GM12878 (cell line): ENCODE measurements around the gene CCR8. TPM values are rescaled to one million over a fixed set of nuclear protein-coding genes. Genes with fewer than 3 reads are reported as not detected.

ENCODE experiments used
- ATAC-seq: fragments of 200-7000 bp; cut with Tn5 transposase; 3 replicates; pipeline ENCODE4 v1.9.1; 2020; ENCODE audit warnings: mild to moderate bottlenecking, moderate library complexity
- BruUV-seq: library from RNA; stranded (reverse); fragments of 400-500 nt; replicated peaks from 2 replicates; lab custom pipeline; 2021; lab: Mats Ljungman, UMichigan
- CTCF ChIA-PET: fragments of 300-600 bp; sonication (Branson Sonifier 250); formaldehyde crosslinking; extraction: SDS; loops from one replicate; lab custom pipeline; 2021; ENCODE audit warnings: inconsistent platforms; lab: Yijun Ruan, JAX
- POLR2A ChIA-PET: fragments of 350-600 bp; formaldehyde crosslinking; extraction: SDS; loops from one replicate; lab custom pipeline; 2021; ENCODE audit warnings: inconsistent platforms; lab: Charles Lee
- RAD21 ChIA-PET: fragments of 300-600 bp; sonication (Branson Sonifier 250); formaldehyde crosslinking; loops from one replicate; lab custom pipeline; 2023; ENCODE audit warnings: antibody characterized with exemption; ENCODE audit not compliant: unreplicated experiment; lab: Charles Lee
- SMC1A ChIA-PET: fragments of 300-600 bp; sonication (Branson Sonifier 250); formaldehyde crosslinking; loops from one replicate; lab custom pipeline; 2023; ENCODE audit not compliant: unreplicated experiment, uncharacterized antibody; lab: Charles Lee
- DNase-seq: peaks from one replicate; pipeline ENCODE4 v3.0.0-alpha.2; 2011; ENCODE audit warnings: low read depth, low spot score
- FAIRE-seq: peaks from 3 replicates; lab custom pipeline; 2011; peaks lifted over from hg19 to GRCh38; lab: Jason Lieb, UNC
- H2AFZ ChIP-seq: 2 replicates; pipeline ENCODE4 v1.6.0; 2011; ENCODE audit warnings: low read depth, low read length, control low read depth; ENCODE audit not compliant: control insufficient read depth
- H3K27ac ChIP-seq: 2 replicates; pipeline ENCODE4 v1.5.1; 2011; ENCODE audit warnings: control low read depth; ENCODE audit not compliant: control insufficient read depth, insufficient read depth
- H3K27me3 ChIP-seq, 2 experiments: replicated peaks in 1 of 2; 2 replicates each; pipeline versions ENCODE4 v1.6.0 to v1.6.1; 2011; ENCODE audit warnings: low read length in 1 of 2; ENCODE audit not compliant: control insufficient read depth in 2 of 2, insufficient read depth in 2 of 2
- H3K36me3 ChIP-seq, 2 experiments: 2 replicates each; pipeline ENCODE4 v1.5.1; 2011; ENCODE audit warnings: low read length in 1 of 2; ENCODE audit not compliant: control insufficient read depth in 2 of 2, insufficient read depth in 2 of 2
- H3K4me1 ChIP-seq: 2 replicates; pipeline ENCODE4 v1.6.1; 2011; ENCODE audit warnings: mild to moderate bottlenecking, low read length, moderate library complexity, mixed read lengths; ENCODE audit not compliant: control insufficient read depth, insufficient read depth
- H3K4me2 ChIP-seq: 2 replicates; pipeline ENCODE4 v1.6.0; 2011; ENCODE audit warnings: control low read depth; ENCODE audit not compliant: control insufficient read depth, insufficient read depth
- H3K4me3 ChIP-seq: fragments of 200-600 bp; sonication (generic); 2 replicates; pipeline ENCODE4 v1.5.1; 2016
- H3K79me2 ChIP-seq: 2 replicates; pipeline ENCODE4 v1.6.0; 2011; ENCODE audit warnings: low read length; ENCODE audit not compliant: control insufficient read depth, insufficient read depth
- H3K9ac ChIP-seq: 2 replicates; pipeline ENCODE4 v1.8.0; 2011; ENCODE audit warnings: low read length, control low read depth, mixed read lengths; ENCODE audit not compliant: control insufficient read depth, insufficient read depth
- H3K9me3 ChIP-seq: replicated peaks from 3 replicates; pipeline ENCODE4 v1.5.1; 2011; ENCODE audit warnings: mild to moderate bottlenecking, low read length; ENCODE audit not compliant: control insufficient read depth, insufficient read depth
- H4K20me1 ChIP-seq: 2 replicates; pipeline ENCODE4 v1.6.0; 2011; ENCODE audit not compliant: control insufficient read depth, insufficient read depth
- ATF7 ChIP-seq: fragments of 450-650 bp; IDR thresholded peaks from 2 replicates; pipeline ENCODE4 v1.6.1; 2016; ENCODE audit warnings: low read depth, mild to moderate bottlenecking
- EED ChIP-seq: sonication (generic); IDR thresholded peaks from 2 replicates; pipeline ENCODE4 v1.6.1; 2016; ENCODE audit warnings: antibody characterized with exemption, low read depth
- EGR1 ChIP-seq, 2 experiments: IDR thresholded peaks; 1 replicate in 1 of 2; 2 replicates in 1 of 2; pipeline ENCODE4 v1.6.1; 2011 to 2012; ENCODE audit warnings: low read depth in 2 of 2, low read length in 2 of 2, borderline replicate concordance in 1 of 2, mild to moderate bottlenecking in 1 of 2, moderate library complexity in 1 of 2
- FOXK2 ChIP-seq: fragments of 450-650 bp; IDR thresholded peaks from 2 replicates; pipeline ENCODE4 v1.6.1; 2017; ENCODE audit warnings: mild to moderate bottlenecking, moderate library complexity
- KDM1A ChIP-seq: fragments of 200-600 bp; sonication (generic); IDR thresholded peaks from 2 replicates; pipeline ENCODE4 v1.6.1; 2016; ENCODE audit warnings: borderline replicate concordance
- LARP7 ChIP-seq: fragments of 450-650 bp; IDR thresholded peaks from 2 replicates; pipeline ENCODE4 v1.6.1; 2017; ENCODE audit warnings: mild to moderate bottlenecking
- MTA3 ChIP-seq: IDR thresholded peaks from 2 replicates; pipeline ENCODE4 v1.6.1; 2012; ENCODE audit warnings: low read length, inconsistent platforms, borderline replicate concordance
- PAX8 ChIP-seq: fragments of 450-650 bp; IDR thresholded peaks from 2 replicates; pipeline ENCODE4 v1.6.1; 2017; ENCODE audit warnings: mild to moderate bottlenecking, moderate library complexity
- RAD51 ChIP-seq: fragments of 450-650 bp; IDR thresholded peaks from 2 replicates; pipeline ENCODE4 v1.6.1; 2016; ENCODE audit warnings: moderate library complexity, mild to moderate bottlenecking, inconsistent platforms
- SMARCA5 ChIP-seq: fragments of 450-650 bp; IDR thresholded peaks from 2 replicates; pipeline ENCODE4 v1.6.1; 2017; ENCODE audit warnings: mild to moderate bottlenecking
- ZNF217 ChIP-seq: fragments of 450-650 bp; IDR thresholded peaks from 2 replicates; pipeline ENCODE4 v1.6.1; 2017; ENCODE audit warnings: antibody characterized with exemption, mild to moderate bottlenecking
- ZSCAN29 ChIP-seq: fragments of 450-650 bp; IDR thresholded peaks from 2 replicates; pipeline ENCODE4 v1.6.1; 2017; ENCODE audit warnings: mild to moderate bottlenecking, moderate library complexity
- WGBS: methylation state at CpG from one replicate; pipeline ENCODE4 v1.1.6; 2016; ENCODE audit warnings: low lambda C conversion rate; ENCODE audit not compliant: insufficient replicate concordance, insufficient coverage; ENCODE audit errors: missing lambda C conversion rate; 5-methylcytosine and 5-hydroxymethylcytosine counted together
- in situ Hi-C: fragments of 300-500 bp; cut with MboI; formaldehyde crosslinking; loops from 9 replicates; pipeline ENCODE4 v1.14.3; 2018; ENCODE audit warnings: mixed read lengths
- intact Hi-C: fragments of 100-400 bp; cut with micrococcal nuclease; formaldehyde crosslinking; loops from one replicate; pipeline ENCODE4 v1.14.2; 2022; ENCODE audit not compliant: unreplicated experiment
- polyA plus RNA-seq, 11 experiments: library from polyadenylated mRNA; depleted of rRNA in 4 of 11; unstranded in 6 of 11; stranded (reverse) in 5 of 11; fragments of >200 nt; fragmentation: Nextera tagmentation in 4 of 11; fragmentation: Illumina TruSeq in 1 of 11; extraction: Ambion mirVana in 4 of 11; extraction: Trizol in 1 of 11; gene quantifications; 1 replicate in 1 of 11; 2 replicates in 10 of 11; pipeline versions ENCODE4 v1.2.1 to v1.2.3, GENCODE V29; 2011 to 2016; ENCODE audit warnings: inconsistent platforms in 2 of 11, missing spikeins in 2 of 11, low read depth in 1 of 11
- total RNA-seq, 4 experiments: library from RNA; depleted of rRNA in 3 of 4; stranded (reverse); fragments of >200 nt in 3 of 4; fragmentation: Illumina TruSeq in 1 of 4; extraction: Trizol in 1 of 4; gene quantifications; 2 replicates each; pipeline versions ENCODE4 v1.2.1 to v1.2.3, GENCODE V29; 2013 to 2021
- TF ChIP-seq, protein P1 (sequence below): fragments of 450-650 bp; IDR thresholded peaks from 2 replicates; pipeline ENCODE4 v1.6.1; 2016; ENCODE audit warnings: mild to moderate bottlenecking
- TF ChIP-seq, protein P2 (sequence below): IDR thresholded peaks from 2 replicates; pipeline ENCODE4 v1.6.1; 2012; ENCODE audit warnings: low read depth, low read length, improper control_type of control experiment
- TF ChIP-seq, protein P3 (sequence below): IDR thresholded peaks from 2 replicates; pipeline ENCODE4 v1.6.1; 2011; ENCODE audit warnings: low read depth, mild to moderate bottlenecking, low read length, moderate library complexity, borderline replicate concordance; ENCODE audit errors: extremely low read depth
- TF ChIP-seq, protein P4 (sequence below): fragments of 450-650 bp; IDR thresholded peaks from 2 replicates; pipeline ENCODE4 v1.6.1; 2017; ENCODE audit warnings: borderline replicate concordance

CCR8 gene
- total and polyA plus RNA-seq, 10 of the 15 experiments (the other 5 are each of a cell fraction or from before 2014, with no cell fraction given) = 5.2 to 28.8 (median 15.6) TPM

DNA sequence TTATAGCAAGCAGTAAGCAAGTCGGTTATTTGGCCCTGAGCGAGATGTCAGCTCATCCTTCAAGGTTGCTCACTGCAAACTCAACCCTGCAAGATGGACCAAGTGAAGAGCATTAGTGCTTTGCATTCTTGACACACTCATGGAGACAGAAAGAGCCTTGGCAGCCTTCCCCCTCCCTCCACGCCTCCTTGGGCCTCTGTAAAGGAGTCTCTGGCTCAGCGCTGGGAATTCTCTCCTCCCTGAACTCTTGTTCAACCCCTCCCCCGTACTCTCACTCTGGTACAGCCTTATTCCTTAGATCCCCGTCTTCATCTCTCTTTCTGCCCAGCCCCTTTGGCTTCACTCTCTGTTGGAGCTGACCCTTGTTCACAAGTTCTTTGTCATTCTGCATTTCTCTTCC lies 47.5 kb upstream of the CCR8 start (continued):
- TF ChIP-seq ZSCAN29 (no peak), RAD51 (no peak)

DNA sequence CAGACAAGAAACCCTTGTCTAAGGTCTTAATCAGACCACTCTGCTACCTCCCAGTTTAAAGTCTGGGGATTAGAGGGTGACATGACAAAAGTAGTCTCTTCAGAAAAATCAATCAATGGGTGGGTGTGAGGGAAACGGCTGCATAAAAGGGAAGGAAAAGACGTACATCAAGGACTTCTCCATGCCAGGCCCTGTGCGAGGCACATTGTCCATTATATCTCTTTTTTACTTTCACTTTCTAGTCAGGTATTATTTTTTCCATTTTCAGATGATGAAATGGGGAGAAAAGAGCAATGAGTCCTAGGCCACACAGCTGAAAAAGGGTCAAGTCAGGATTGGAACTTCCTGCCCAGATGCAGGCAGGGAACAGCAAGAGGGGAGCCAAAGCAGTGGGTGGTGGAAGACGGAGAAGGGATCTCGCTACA lies 45.0 kb upstream of the CCR8 start:
- Histone ChIP-seq H3K9ac (no peak overlapping the region), H3K27me3 (no peaks in the 10 kb centered on the region), H3K4me2 (no peak overlapping the region; the same call in 1 of the 2 replicates), H3K9me3 (no peaks in the 10 kb centered on the region), H3K4me3 (no peak overlapping the region), H3K79me2 (no peaks in the 10 kb centered on the region), H2AFZ (no peak overlapping the region), H3K27ac (no peak overlapping the region), H3K4me1 (peaks cover 14% of the 10 kb centered on the region), H3K36me3 (no peaks in the 10 kb centered on the region), H4K20me1 (no peaks in the 10 kb centered on the region)
- TF ChIP-seq, protein P1, sequence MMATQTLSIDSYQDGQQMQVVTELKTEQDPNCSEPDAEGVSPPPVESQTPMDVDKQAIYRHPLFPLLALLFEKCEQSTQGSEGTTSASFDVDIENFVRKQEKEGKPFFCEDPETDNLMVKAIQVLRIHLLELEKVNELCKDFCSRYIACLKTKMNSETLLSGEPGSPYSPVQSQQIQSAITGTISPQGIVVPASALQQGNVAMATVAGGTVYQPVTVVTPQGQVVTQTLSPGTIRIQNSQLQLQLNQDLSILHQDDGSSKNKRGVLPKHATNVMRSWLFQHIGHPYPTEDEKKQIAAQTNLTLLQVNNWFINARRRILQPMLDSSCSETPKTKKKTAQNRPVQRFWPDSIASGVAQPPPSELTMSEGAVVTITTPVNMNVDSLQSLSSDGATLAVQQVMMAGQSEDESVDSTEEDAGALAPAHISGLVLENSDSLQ = no peak
- TF ChIP-seq, protein P2, sequence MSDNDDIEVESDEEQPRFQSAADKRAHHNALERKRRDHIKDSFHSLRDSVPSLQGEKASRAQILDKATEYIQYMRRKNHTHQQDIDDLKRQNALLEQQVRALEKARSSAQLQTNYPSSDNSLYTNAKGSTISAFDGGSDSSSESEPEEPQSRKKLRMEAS = no peak
- TF ChIP-seq EED (no peak), EGR1 (IDR thresholded peaks at IDR 0.05; ENCODE audit: borderline replicate concordance in 1 of 2, low read depth in 2 of 2, low read length in 2 of 2) (no peak), FOXK2 (no peak), LARP7 (no peak), SMARCA5 (no peak), KDM1A (no peak), ATF7 (no peak), MTA3 (no peak), ZNF217 (no peak), PAX8 (no peak)
- TF ChIP-seq, protein P3, sequence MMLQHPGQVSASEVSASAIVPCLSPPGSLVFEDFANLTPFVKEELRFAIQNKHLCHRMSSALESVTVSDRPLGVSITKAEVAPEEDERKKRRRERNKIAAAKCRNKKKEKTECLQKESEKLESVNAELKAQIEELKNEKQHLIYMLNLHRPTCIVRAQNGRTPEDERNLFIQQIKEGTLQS = no peak
- TF ChIP-seq, protein P4, sequence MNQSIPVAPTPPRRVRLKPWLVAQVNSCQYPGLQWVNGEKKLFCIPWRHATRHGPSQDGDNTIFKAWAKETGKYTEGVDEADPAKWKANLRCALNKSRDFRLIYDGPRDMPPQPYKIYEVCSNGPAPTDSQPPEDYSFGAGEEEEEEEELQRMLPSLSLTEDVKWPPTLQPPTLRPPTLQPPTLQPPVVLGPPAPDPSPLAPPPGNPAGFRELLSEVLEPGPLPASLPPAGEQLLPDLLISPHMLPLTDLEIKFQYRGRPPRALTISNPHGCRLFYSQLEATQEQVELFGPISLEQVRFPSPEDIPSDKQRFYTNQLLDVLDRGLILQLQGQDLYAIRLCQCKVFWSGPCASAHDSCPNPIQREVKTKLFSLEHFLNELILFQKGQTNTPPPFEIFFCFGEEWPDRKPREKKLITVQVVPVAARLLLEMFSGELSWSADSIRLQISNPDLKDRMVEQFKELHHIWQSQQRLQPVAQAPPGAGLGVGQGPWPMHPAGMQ = no peak
- BruUV-seq = no TSS peak
- in situ Hi-C loops = loop anchor here (5.0 kb wide), 1 partner anchor 182 kb away; no protein-coding TSS in a partner anchor
- ChIA-PET POLR2A (no interaction called here), CTCF (interaction anchor here (11.7 to 15.1 kb wide), 2 partner anchors 70 to 93 kb away, joined by 389 to 756 read pairs; partner anchors contain the start of gene XIRP1), RAD21 (interaction anchor here (1.1 to 12.6 kb wide), 2 partner anchors 40 to 95 kb away, joined by 3 to 456 read pairs; partner anchors contain the start of gene XIRP1), SMC1A (interaction anchor here (0.5 to 20.6 kb wide), 6 partner anchors 16 to 183 kb away, joined by 3 to 648 read pairs (median 4); partner anchors contain the start of gene XIRP1)
- ATAC-seq = no peak
- FAIRE-seq = no peak
- no peak for DNase-seq
- intact Hi-C loops = loop anchor here (10.0 kb wide), 1 partner anchor 550 kb away; no protein-coding TSS in a partner anchor
- 47% methylated on average over 5 of the region's 5 CpGs for WGBS
